ENCODE data around the gene ATP9B. TPM values are rescaled to one million over a fixed set of nuclear protein-coding genes. Genes with fewer than 3 reads are reported as not detected.

The ATP9B gene
- total and polyA plus RNA-seq, 10 donors: 7.5 to 58.4 (median 42.7) TPM

GRCh38 chr18:79302120-79302519 is 232.9 kb downstream of the ATP9B start:
- 83 to 94% (median 87%) methylated on average over 15 of the region's 15 CpGs for WGBS, 5 donors
- no peak overlapping the region for H3K4me3 ChIP-seq
- H3K27me3 ChIP-seq (replicated peaks in 1 of 7): no peaks in the 10 kb centered on the region
- DNase-seq: no peak
- no peak for TF ChIP-seq CTCF (IDR thresholded peaks at IDR 0.05 in 8 of 11, conservative IDR thresholded peaks at IDR 0.05 in 3 of 11)
- no peak for TF ChIP-seq POLR2AphosphoS5 (IDR thresholded peaks at IDR 0.05)
- TF ChIP-seq POLR2A (IDR thresholded peaks at IDR 0.05): no peak
- H3K27ac ChIP-seq: no peak overlapping the region
- peaks cover 0 to 68% (median 31%) of the 10 kb centered on the region in 6 donors for H3K36me3 ChIP-seq
- no peaks in the 10 kb centered on the region for H3K9me3 ChIP-seq
- peaks cover 0 to 11% (median 0%) of the 10 kb centered on the region in 6 donors for H3K4me1 ChIP-seq
- intact Hi-C loops (cut with DNase I; ENCODE audit: low total_unique reads): no loop called here

- intact Hi-C loops (cut with DNase I; ENCODE audit: low total_unique reads): no loop called here
- TF ChIP-seq POLR2A (IDR thresholded peaks at IDR 0.05): no peak
- TF ChIP-seq POLR2AphosphoS5 (IDR thresholded peaks at IDR 0.05): no peak
- TF ChIP-seq CTCF (IDR thresholded peaks at IDR 0.05 in 8 of 11, conservative IDR thresholded peaks at IDR 0.05 in 3 of 11): no peak
- Histone ChIP-seq H3K9me3 (no peaks in the 10 kb centered on the region), H3K4me1 (no peaks in the 10 kb centered on the region), H3K36me3 (peaks cover 0 to 76% (median 39%) of the 10 kb centered on the region in 6 donors), H3K27me3 (replicated peaks in 1 of 7) (no peaks in the 10 kb centered on the region), H3K4me3 (no peak overlapping the region), H3K27ac (no peak overlapping the region)
- 88 to 96% (median 94%) methylated on average over 9 of the region's 9 CpGs for WGBS, 5 donors
- DNase-seq: no peak
Observed at GRCh38 chr18:79305911-79306310, 236.7 kb downstream of the ATP9B start.

- TF ChIP-seq POLR2A (IDR thresholded peaks at IDR 0.05) (no peak), CTCF (IDR thresholded peaks at IDR 0.05 in 8 of 11, conservative IDR thresholded peaks at IDR 0.05 in 3 of 11) (no peak), POLR2AphosphoS5 (IDR thresholded peaks at IDR 0.05) (no peak)
- H3K27me3 ChIP-seq (replicated peaks in 1 of 7): no peaks in the 10 kb centered on the region
- peaks cover 0 to 84% (median 38%) of the 10 kb centered on the region in 6 donors for H3K36me3 ChIP-seq
- no peaks in the 10 kb centered on the region for H3K9me3 ChIP-seq
- intact Hi-C loops (cut with DNase I; ENCODE audit: low total_unique reads): no loop called here
- H3K4me1 ChIP-seq: no peaks in the 10 kb centered on the region
- no peak for DNase-seq
- 78 to 90% (median 89%) methylated on average over 11 of the region's 11 CpGs for WGBS, 5 donors
- no peak overlapping the region for H3K4me3 ChIP-seq
- no peak overlapping the region for H3K27ac ChIP-seq
Observed at GRCh38 chr18:79309614-79310358, 240.6 kb downstream of the ATP9B start.

GRCh38 chr18:79314838-79315388 is 245.7 kb downstream of the ATP9B start:
- no peak for TF ChIP-seq CTCF (IDR thresholded peaks at IDR 0.05 in 8 of 11, conservative IDR thresholded peaks at IDR 0.05 in 3 of 11)
- no peak for TF ChIP-seq POLR2AphosphoS5 (IDR thresholded peaks at IDR 0.05)
- no peak for TF ChIP-seq POLR2A (IDR thresholded peaks at IDR 0.05)
- intact Hi-C loops (cut with DNase I; ENCODE audit: low total_unique reads): no loop called here
- H3K9me3 ChIP-seq: peaks cover 0 to 15% (median 5%) of the 10 kb centered on the region in 8 donors
- H3K4me1 ChIP-seq: no peaks in the 10 kb centered on the region
- H3K36me3 ChIP-seq: peaks cover 0 to 87% (median 21%) of the 10 kb centered on the region in 6 donors
- no peak overlapping the region for H3K27ac ChIP-seq
- no peak overlapping the region for H3K4me3 ChIP-seq
- WGBS, 5 donors: 93 to 97% (median 96%) methylated on average over 12 of the region's 12 CpGs
- H3K27me3 ChIP-seq (replicated peaks in 1 of 7): no peaks in the 10 kb centered on the region
- DNase-seq: no peak

Measured in spleen (tissue), 11 donors.